GM10248 (cell line): ENCODE data around the gene PRTFDC1.
A peak's percentile ranks its signal among the peaks of the same experiment; 100 is the strongest.

Source experiments
- CTCF ChIA-PET: fragments of 300-600 bp; sonication (Branson Sonifier 250); formaldehyde crosslinking; extraction: SDS; loops from one replicate; lab custom pipeline; 2021; ENCODE audit warnings: antibody characterized with exemption; lab: Yijun Ruan, JAX
- POLR2A ChIA-PET: fragments of 350-650 bp; sonication (Branson Sonifier 250); formaldehyde crosslinking; extraction: SDS; loops from one replicate; lab custom pipeline; 2020; ENCODE audit warnings: antibody characterized with exemption; lab: Yijun Ruan, JAX
- DNase-seq: peaks from one replicate; pipeline ENCODE4 v3.0.0; 2012; ENCODE audit errors: extremely low spot score
- TF ChIP-seq, protein P1 (sequence below): IDR thresholded peaks from 2 replicates; pipeline ENCODE4 v1.5.1; 2012; ENCODE audit warnings: mild to moderate bottlenecking, low read depth; ENCODE audit errors: extremely low read depth, missing control alignments, control extremely low read depth

PRTFDC1 gene

DNA sequence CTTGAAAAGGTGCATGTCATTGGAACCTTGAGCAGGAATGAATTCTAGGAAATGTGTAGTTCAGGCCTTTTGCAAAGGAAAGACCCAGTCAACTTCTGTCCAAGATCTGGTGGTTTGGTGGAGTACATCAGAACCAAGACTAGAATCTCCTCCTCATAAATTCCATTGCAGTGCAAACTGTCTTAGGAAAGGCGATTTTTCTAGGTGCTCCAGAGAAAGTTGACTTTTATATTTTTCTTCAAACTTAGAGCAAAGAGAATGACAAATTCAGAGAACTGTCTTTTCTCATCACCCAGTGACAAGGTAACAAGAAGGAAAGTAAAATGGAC, 50.0 kb downstream of the PRTFDC1 start:
- TF ChIP-seq, protein P1, sequence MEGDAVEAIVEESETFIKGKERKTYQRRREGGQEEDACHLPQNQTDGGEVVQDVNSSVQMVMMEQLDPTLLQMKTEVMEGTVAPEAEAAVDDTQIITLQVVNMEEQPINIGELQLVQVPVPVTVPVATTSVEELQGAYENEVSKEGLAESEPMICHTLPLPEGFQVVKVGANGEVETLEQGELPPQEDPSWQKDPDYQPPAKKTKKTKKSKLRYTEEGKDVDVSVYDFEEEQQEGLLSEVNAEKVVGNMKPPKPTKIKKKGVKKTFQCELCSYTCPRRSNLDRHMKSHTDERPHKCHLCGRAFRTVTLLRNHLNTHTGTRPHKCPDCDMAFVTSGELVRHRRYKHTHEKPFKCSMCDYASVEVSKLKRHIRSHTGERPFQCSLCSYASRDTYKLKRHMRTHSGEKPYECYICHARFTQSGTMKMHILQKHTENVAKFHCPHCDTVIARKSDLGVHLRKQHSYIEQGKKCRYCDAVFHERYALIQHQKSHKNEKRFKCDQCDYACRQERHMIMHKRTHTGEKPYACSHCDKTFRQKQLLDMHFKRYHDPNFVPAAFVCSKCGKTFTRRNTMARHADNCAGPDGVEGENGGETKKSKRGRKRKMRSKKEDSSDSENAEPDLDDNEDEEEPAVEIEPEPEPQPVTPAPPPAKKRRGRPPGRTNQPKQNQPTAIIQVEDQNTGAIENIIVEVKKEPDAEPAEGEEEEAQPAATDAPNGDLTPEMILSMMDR: no peak
- DNase-seq: no peak
- ChIA-PET CTCF (no interaction called here), POLR2A (no interaction called here)

DNA sequence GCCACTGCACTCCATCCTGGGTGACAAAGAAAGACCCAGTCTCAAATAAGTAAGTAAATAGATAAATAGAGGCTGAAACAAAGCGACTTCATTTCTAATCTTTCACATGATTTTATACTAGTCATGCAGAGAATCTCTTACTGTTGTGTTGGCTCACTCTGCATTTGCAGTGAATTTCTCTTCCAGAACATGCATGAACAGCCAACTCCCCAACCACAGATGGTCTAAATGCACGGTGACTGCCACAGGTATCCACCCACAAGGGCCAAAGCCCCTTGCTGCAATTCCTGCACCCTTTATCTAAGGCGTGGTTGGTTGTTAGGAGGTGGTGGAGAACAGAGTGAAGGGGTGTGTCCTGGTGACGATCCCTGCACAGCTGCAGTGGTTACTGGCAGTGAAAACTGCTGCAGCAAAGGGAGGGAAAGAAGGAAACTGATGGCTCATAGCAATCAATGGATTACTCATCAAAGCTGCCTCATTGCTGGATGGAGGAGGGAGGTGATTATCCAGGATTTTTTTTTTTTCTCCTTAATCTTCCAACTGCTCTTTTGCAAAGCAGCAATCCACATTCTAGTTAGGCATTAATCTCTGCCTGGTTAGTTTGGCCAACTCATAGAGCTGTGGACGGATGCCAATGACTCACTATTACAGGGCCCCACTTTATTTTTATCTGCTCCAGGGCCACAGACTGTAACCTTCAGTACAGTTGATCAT, 50.6 kb downstream of the PRTFDC1 start:
- TF ChIP-seq, protein P1: no peak
- ChIA-PET CTCF (interaction anchor here (1.4 to 1.6 kb wide), 2 partner anchors 27 to 50 kb away, joined by 4 read pairs; no protein-coding TSS in a partner anchor), POLR2A (no interaction called here)
- peak; percentile 16 for DNase-seq

DNA sequence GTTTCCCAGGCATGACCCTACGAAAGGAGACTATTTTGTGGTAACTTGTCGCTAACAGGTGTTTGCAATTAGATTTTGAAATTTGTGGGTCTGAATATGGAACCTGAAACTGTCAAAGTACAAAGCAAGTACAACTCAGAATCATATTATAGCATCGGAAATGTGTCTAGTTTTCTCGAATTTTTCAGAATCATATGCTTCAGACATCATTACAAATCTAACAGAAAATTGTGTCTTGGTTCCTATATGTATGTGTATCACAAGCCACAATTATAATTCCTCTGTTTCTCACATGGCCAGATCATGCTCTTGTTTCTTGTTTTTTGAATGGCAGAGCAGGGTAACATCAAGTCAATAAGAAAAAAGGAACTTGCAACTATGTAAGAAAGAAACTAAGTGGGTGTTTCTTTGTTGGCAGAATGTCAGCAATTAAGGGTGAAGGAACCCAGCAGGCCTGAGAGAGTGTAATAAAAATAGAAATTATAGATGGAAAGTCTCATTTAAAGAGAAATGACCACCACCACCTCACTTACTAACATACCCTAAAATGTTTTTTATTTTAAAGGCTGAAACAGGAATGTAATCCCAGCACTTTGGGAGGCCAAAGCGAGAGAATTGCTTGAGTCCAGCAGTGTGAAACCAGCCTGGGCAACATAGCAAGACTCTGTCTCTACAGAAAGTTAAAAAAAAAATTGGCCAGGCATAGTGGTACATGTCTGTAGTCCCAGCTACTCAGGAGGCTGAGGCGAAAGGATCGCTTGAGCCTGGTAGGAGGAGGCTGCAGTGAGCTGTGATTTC, 51.3 kb downstream of the PRTFDC1 start:
- TF ChIP-seq, protein P1: no peak
- CTCF ChIA-PET: interaction anchor here (1.0 to 1.8 kb wide), 5 partner anchors 13 to 55 kb away, joined by 3 to 5 read pairs (median 4); no protein-coding TSS in a partner anchor
- peak; percentile 62 for DNase-seq
- POLR2A ChIA-PET: no interaction called here

DNA sequence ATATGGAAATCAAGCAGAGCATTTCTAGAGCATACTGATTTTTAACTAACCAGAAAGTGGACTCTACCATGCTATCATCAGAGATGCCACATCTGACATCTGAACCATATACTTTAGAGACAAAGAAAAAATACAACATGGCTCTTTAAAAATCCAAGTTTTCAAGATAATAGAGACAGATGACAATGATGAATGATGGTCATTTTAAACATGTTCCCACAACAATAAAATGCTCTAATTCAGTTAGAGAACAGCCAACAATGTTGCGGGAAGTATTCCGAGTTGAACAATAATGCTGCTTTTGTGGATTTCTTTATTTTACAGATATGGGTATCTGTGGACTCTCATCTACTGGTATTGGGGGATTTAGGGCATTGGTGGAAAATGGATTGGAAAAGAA, 52.8 kb downstream of the PRTFDC1 start:
- DNase-seq: no peak
- ChIA-PET CTCF (interaction anchor here (1.5 to 1.8 kb wide), 2 partner anchors 11 to 57 kb away, joined by 3 to 5 read pairs; no protein-coding TSS in a partner anchor), POLR2A (no interaction called here)
- TF ChIP-seq, protein P1: no peak

DNA sequence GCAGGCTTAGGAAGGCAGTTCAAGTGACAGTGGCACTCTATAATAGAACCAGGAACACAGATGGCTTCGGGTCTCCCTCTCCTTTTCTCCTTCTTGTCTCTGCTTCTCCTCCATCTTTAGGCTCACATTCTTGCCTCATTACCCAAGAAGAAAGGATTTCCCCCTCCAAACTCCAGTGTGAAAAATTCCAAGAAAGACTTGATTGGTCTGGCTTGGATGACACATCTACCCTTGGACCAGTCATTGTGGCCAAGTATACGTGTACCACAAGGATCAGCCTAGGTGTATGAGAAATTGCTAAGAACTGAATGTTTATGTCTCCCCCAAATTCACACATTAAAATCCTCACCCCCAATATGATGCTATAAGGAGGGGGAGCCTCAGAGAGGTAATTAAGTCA, 53.9 kb downstream of the PRTFDC1 start:
- POLR2A ChIA-PET: no interaction called here
- no peak for DNase-seq
- CTCF ChIA-PET: no interaction called here
- TF ChIP-seq, protein P1: no peak

DNA sequence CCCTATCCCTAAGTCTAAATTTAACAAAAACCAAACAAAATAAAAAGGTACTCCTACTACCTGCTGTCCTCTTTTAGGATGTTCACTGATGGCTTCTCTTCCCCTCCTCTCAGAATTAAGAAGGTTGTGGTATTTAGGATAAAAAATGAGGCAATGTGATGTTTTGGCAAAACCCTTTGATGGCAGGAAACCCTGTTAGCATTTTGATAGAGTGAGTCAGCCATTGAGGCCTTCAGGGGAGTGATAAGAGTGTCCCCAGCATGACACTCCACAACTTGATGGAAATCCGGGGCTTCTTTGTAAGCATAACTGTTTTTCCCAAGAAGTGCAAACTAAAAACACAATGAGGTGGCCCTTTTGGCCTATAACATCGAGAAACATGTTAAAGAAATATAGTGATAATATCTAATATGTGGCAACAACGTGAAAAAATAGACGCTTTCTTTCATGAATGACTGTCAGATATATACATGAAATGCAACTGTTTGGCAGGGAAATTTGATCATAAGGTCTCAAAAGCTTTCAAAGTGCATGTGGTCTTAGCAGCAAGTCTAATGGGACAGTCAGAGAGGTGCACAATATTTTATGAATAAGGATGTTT, 55.0 kb downstream of the PRTFDC1 start:
- POLR2A ChIA-PET: no interaction called here
- TF ChIP-seq, protein P1: no peak
- DNase-seq: no peak
- CTCF ChIA-PET: no interaction called here
